HTERT RPE-1 (cell line): Measurements from ENCODE around the gene MICOS13.

ENCODE experiments used
- in situ Hi-C: fragments of 300-500 bp; cut with MboI; formaldehyde crosslinking; loops from 4 replicates; pipeline ENCODE4 v1.14.3; 2020; ENCODE audit warnings: low sequenced_read_pairs

Gene MICOS13

GRCh38 chr19:5631567-5632240, 48.6 kb downstream of the MICOS13 start:
- in situ Hi-C loops, result no loop called here

- in situ Hi-C loops, result no loop called here
Measured at GRCh38 chr19:5628919-5629481, 51.3 kb downstream of the MICOS13 start.

GRCh38 chr19:5628461-5628860, 51.9 kb downstream of the MICOS13 start:
- in situ Hi-C loops, result no loop called here
